GM12878 (cell line): Measurements from ENCODE around the gene ARMC2.

Experiments used
- BACH1 ChIP-seq: fragments of 450-650 bp; IDR thresholded peaks from 2 replicates; pipeline ENCODE4 v1.6.1; 2017; ENCODE audit warnings: mild to moderate bottlenecking, borderline replicate concordance
- CTCF ChIP-seq, 3 experiments: IDR thresholded peaks in 2 of 3; conservative IDR thresholded peaks in 1 of 3; 2 replicates each; pipeline ENCODE4 v1.5.1; 2011; ENCODE audit warnings: low read depth in 3 of 3, low read length in 3 of 3, mild to moderate bottlenecking in 3 of 3, control low read depth in 2 of 3, moderate library complexity in 2 of 3, inconsistent platforms in 1 of 3, mixed read lengths in 1 of 3; ENCODE audit not compliant: control insufficient read depth in 2 of 3, insufficient read depth in 1 of 3; ENCODE audit errors: extremely low read depth in 1 of 3
- FOXK2 ChIP-seq: fragments of 450-650 bp; IDR thresholded peaks from 2 replicates; pipeline ENCODE4 v1.6.1; 2017; ENCODE audit warnings: mild to moderate bottlenecking, moderate library complexity
- GATAD2B ChIP-seq: fragments of 450-650 bp; conservative IDR thresholded peaks from 2 replicates; pipeline ENCODE4 v1.6.1; 2017; ENCODE audit warnings: low read depth, mild to moderate bottlenecking, moderate library complexity
- HDAC6 ChIP-seq: fragments of 200-600 bp; sonication (generic); IDR thresholded peaks from one replicate; pipeline ENCODE4 v1.8.0; 2017; ENCODE audit warnings: antibody characterized with exemption; ENCODE audit not compliant: unreplicated experiment
- NFYA ChIP-seq: IDR thresholded peaks from 2 replicates; pipeline ENCODE4 v1.6.1; 2011; ENCODE audit warnings: low read depth, mild to moderate bottlenecking, low read length, improper control_type of control experiment, borderline replicate concordance
- NRF1 ChIP-seq: conservative IDR thresholded peaks from 2 replicates; pipeline ENCODE4 v1.6.1; 2011; ENCODE audit warnings: mild to moderate bottlenecking, low read depth, low read length, improper control_type of control experiment
- POLR2A ChIP-seq: IDR thresholded peaks from 2 replicates; pipeline ENCODE4 v1.6.1; 2011; ENCODE audit warnings: low read depth, mild to moderate bottlenecking, low read length
- POLR2AphosphoS5 ChIP-seq: IDR thresholded peaks from 2 replicates; pipeline ENCODE4 v1.6.1; 2011; ENCODE audit warnings: mild to moderate bottlenecking, low read length, inconsistent platforms
- POU2F2 ChIP-seq: IDR thresholded peaks from 3 replicates; pipeline ENCODE4 v1.6.1; 2011; ENCODE audit warnings: low read depth, mild to moderate bottlenecking, low read length, borderline replicate concordance
- RCOR1 ChIP-seq: conservative IDR thresholded peaks from 2 replicates; pipeline ENCODE4 v1.6.1; 2012; ENCODE audit warnings: low read depth, low read length, improper control_type of control experiment
- STAT1 ChIP-seq: fragments of 450-650 bp; conservative IDR thresholded peaks from 2 replicates; pipeline ENCODE4 v1.6.1; 2014; ENCODE audit warnings: antibody characterized with exemption, mild to moderate bottlenecking
- ZSCAN29 ChIP-seq: fragments of 450-650 bp; IDR thresholded peaks from 2 replicates; pipeline ENCODE4 v1.6.1; 2017; ENCODE audit warnings: mild to moderate bottlenecking, moderate library complexity

- no peak for TF ChIP-seq CTCF (IDR thresholded peaks at IDR 0.05 in 2 of 3, conservative IDR thresholded peaks at IDR 0.05 in 1 of 3; ENCODE audit: control insufficient read depth in 2 of 3, extremely low read depth in 1 of 3, insufficient read depth in 1 of 3, low read depth in 3 of 3, low read length in 3 of 3)
- TF ChIP-seq RCOR1 = no peak
- no peak for TF ChIP-seq POU2F2
- no peak for TF ChIP-seq ZSCAN29
- no peak for TF ChIP-seq BACH1
- TF ChIP-seq NRF1 = no peak
- TF ChIP-seq POLR2AphosphoS5 = no peak
- TF ChIP-seq FOXK2 = no peak
- TF ChIP-seq GATAD2B = no peak
- no peak for TF ChIP-seq POLR2A
- TF ChIP-seq HDAC6 = no peak
- no peak for TF ChIP-seq NFYA
- TF ChIP-seq STAT1 = no peak
Measured at GRCh38 chr6:108959972-108960582, 111.9 kb downstream of the ARMC2 start.
